HCT116 (cell line): ENCODE data around the gene ITPR2. TPM values are rescaled to one million over a fixed set of nuclear protein-coding genes. Genes with fewer than 3 reads are reported as not detected.

Source experiments
- ATAC-seq: fragments of 200-7000 bp; cut with Tn5 transposase; 2 replicates; pipeline ENCODE4 v1.9.1; 2020; ENCODE audit warnings: mild to moderate bottlenecking, moderate library complexity
- BruUV-seq: library from RNA; stranded (reverse); fragments of 400-500 nt; replicated peaks from 2 replicates; lab custom pipeline; 2021; lab: Mats Ljungman, UMichigan
- CTCF ChIA-PET: fragments of 300-600 bp; sonication (Branson Sonifier 250); formaldehyde crosslinking; loops from one replicate; lab custom pipeline; 2021; ENCODE audit warnings: antibody characterized with exemption; lab: Charles Lee
- POLR2A ChIA-PET: fragments of 300-600, 350-600 bp; sonication (Branson Sonifier 250); formaldehyde crosslinking; loops from one replicate; lab custom pipeline; 2021; ENCODE audit warnings: antibody characterized with exemption; lab: Charles Lee
- RAD21 ChIA-PET, 2 experiments: fragments of 300-600 bp; sonication (Branson Sonifier 250); formaldehyde crosslinking; loops; one replicate each; lab custom pipeline; 2023; ENCODE audit warnings: low total read pairs in 2 of 2; ENCODE audit not compliant: uncharacterized antibody in 2 of 2, unreplicated experiment in 2 of 2, low non-redundant PET in 1 of 2; lab: Charles Lee
- DNase-seq: peaks from one replicate; pipeline ENCODE4 v3.0.0-alpha.2; 2010; ENCODE audit warnings: low read depth, low spot score
- H2AFZ ChIP-seq: fragments of 200-600 bp; shearing (Covaris generic), sonication (generic); 2 replicates; pipeline ENCODE4 v1.6.1; 2017; ENCODE audit warnings: low read depth, mixed run types, mixed read lengths, antibody characterized with exemption, low read length; ENCODE audit not compliant: poor library complexity, severe bottlenecking
- H3K27ac ChIP-seq: 2 replicates; pipeline ENCODE4 v1.5.1; 2012; ENCODE audit warnings: low read depth, low read length
- H3K27me3 ChIP-seq: fragments of 200-600 bp; sonication (generic); 2 replicates; pipeline ENCODE4 v1.6.1; 2016; ENCODE audit warnings: mixed run types, low read length, mixed read lengths; ENCODE audit not compliant: insufficient read depth
- H3K36me3 ChIP-seq, 2 experiments: fragments of 200-500 bp in 1 of 2; fragments of 200-600 bp in 1 of 2; sonication (Bioruptor generic) in 1 of 2; sonication (generic) in 1 of 2; 2 replicates each; pipeline versions ENCODE4 v1.5.1 to v1.6.1; 2014 to 2016; ENCODE audit warnings: low read length in 2 of 2, inconsistent platforms in 1 of 2, mixed read lengths in 1 of 2, mixed run types in 1 of 2; ENCODE audit not compliant: insufficient read depth in 2 of 2, control insufficient read depth in 1 of 2
- H3K4me1 ChIP-seq, 2 experiments: fragments of 200-600 bp in 1 of 2; sonication (generic) in 1 of 2; 2 replicates each; pipeline versions ENCODE4 v1.5.1 to v1.6.1; 2012 to 2017; ENCODE audit warnings: low read length in 2 of 2, inconsistent platforms in 1 of 2, mild to moderate bottlenecking in 1 of 2, mixed read lengths in 1 of 2, mixed run types in 1 of 2, moderate library complexity in 1 of 2; ENCODE audit not compliant: insufficient read depth in 2 of 2, control insufficient read depth in 1 of 2
- H3K4me2 ChIP-seq: fragments of 200-600 bp; sonication (generic); 2 replicates; pipeline ENCODE4 v1.6.1; 2017; ENCODE audit warnings: mixed run types, low read length, mixed read lengths
- H3K4me3 ChIP-seq, 2 experiments: fragments of 200-600 bp in 1 of 2; sonication (generic) in 1 of 2; replicated peaks in 1 of 2; 2 replicates each; pipeline ENCODE4 v1.5.1; 2011 to 2016; ENCODE audit warnings: low read length in 2 of 2, control low read depth in 1 of 2, low read depth in 1 of 2, mild to moderate bottlenecking in 1 of 2, mixed read lengths in 1 of 2, mixed run types in 1 of 2
- H3K79me2 ChIP-seq: fragments of 200-600 bp; sonication (generic); 2 replicates; pipeline ENCODE4 v1.6.1; 2017; ENCODE audit warnings: mild to moderate bottlenecking, mixed run types, low read length, moderate library complexity, mixed read lengths; ENCODE audit not compliant: insufficient read depth
- H3K9ac ChIP-seq: fragments of 200-600 bp; sonication (generic); 2 replicates; pipeline ENCODE4 v1.6.1; 2016; ENCODE audit warnings: low read length, mixed read lengths
- H3K9me2 ChIP-seq: fragments of 200-600 bp; sonication (generic), shearing (Covaris generic); 2 replicates; pipeline ENCODE4 v1.6.1; 2017; ENCODE audit warnings: mixed run types, mild to moderate bottlenecking, moderate library complexity; ENCODE audit not compliant: insufficient read depth
- H3K9me3 ChIP-seq, 2 experiments: fragments of 200-500 bp in 1 of 2; fragments of 200-600 bp in 1 of 2; sonication (Bioruptor generic) in 1 of 2; sonication (generic) in 1 of 2; 2 replicates each; pipeline ENCODE4 v1.6.1; 2014 to 2017; ENCODE audit warnings: low read length in 2 of 2, mixed read lengths in 2 of 2, inconsistent platforms in 1 of 2, low read depth in 1 of 2, mild to moderate bottlenecking in 1 of 2, mixed run types in 1 of 2, moderate library complexity in 1 of 2; ENCODE audit not compliant: control insufficient read depth in 1 of 2, insufficient read depth in 1 of 2
- H4K20me1 ChIP-seq: fragments of 200-600 bp; sonication (generic), shearing (Covaris generic); 2 replicates; pipeline ENCODE4 v1.6.1; 2017; ENCODE audit warnings: mixed run types, mild to moderate bottlenecking, moderate library complexity; ENCODE audit not compliant: insufficient read depth
- ATF3 ChIP-seq: IDR thresholded peaks from 2 replicates; pipeline ENCODE4 v1.6.1; 2012
- CEBPB ChIP-seq: IDR thresholded peaks from 2 replicates; pipeline ENCODE4 v1.6.1; 2012; ENCODE audit warnings: low read depth
- CTCF ChIP-seq, 3 experiments: fragments of 200-600 bp in 1 of 3; sonication (generic) in 1 of 3; IDR thresholded peaks in 2 of 3; conservative IDR thresholded peaks in 1 of 3; 2 replicates each; pipeline ENCODE4 v1.5.1; 2012 to 2017; ENCODE audit warnings: low read depth in 2 of 3, low read length in 2 of 3, antibody characterized with exemption in 1 of 3, borderline replicate concordance in 1 of 3, control low read depth in 1 of 3, mild to moderate bottlenecking in 1 of 3, mixed read lengths in 1 of 3, mixed run types in 1 of 3, moderate library complexity in 1 of 3; ENCODE audit not compliant: insufficient read depth in 1 of 3
- ELF1 ChIP-seq: IDR thresholded peaks from 2 replicates; pipeline ENCODE4 v1.6.1; 2012; ENCODE audit warnings: low read depth, borderline replicate concordance
- EZH2 ChIP-seq: fragments of 200-600 bp; sonication (generic); IDR thresholded peaks from 2 replicates; pipeline ENCODE4 v1.6.1; 2017; ENCODE audit warnings: antibody characterized with exemption, mixed run types
- EZH2phosphoT487 ChIP-seq: fragments of 200-600 bp; IDR thresholded peaks from 2 replicates; pipeline ENCODE4 v1.6.1; 2018; ENCODE audit warnings: antibody characterized with exemption, borderline replicate concordance
- FOSL1 ChIP-seq: IDR thresholded peaks from 2 replicates; pipeline ENCODE4 v1.6.1; 2012; ENCODE audit warnings: low read depth
- JUND ChIP-seq: IDR thresholded peaks from 2 replicates; pipeline ENCODE4 v1.6.1; 2012
- POLR2AphosphoS5 ChIP-seq: IDR thresholded peaks from 2 replicates; pipeline ENCODE4 v1.6.1; 2011; ENCODE audit warnings: mild to moderate bottlenecking, low read depth, low read length, moderate library complexity
- RAD21 ChIP-seq: IDR thresholded peaks from 2 replicates; pipeline ENCODE4 v1.6.1; 2012; ENCODE audit warnings: low read depth, mild to moderate bottlenecking
- REST ChIP-seq: IDR thresholded peaks from 2 replicates; pipeline ENCODE4 v1.6.1; 2012; ENCODE audit warnings: low read depth
- SIN3A ChIP-seq: IDR thresholded peaks from 2 replicates; pipeline ENCODE4 v1.6.1; 2012; ENCODE audit warnings: low read depth
- SRF ChIP-seq: IDR thresholded peaks from 2 replicates; pipeline ENCODE4 v1.6.1; 2012; ENCODE audit warnings: low read depth
- TCF7L2 ChIP-seq: IDR thresholded peaks from 2 replicates; pipeline ENCODE4 v1.7.0; 2011; ENCODE audit warnings: borderline replicate concordance, inconsistent platforms; ENCODE audit not compliant: insufficient read depth, insufficient read length; ENCODE audit errors: extremely low read depth
- YY1 ChIP-seq: IDR thresholded peaks from 2 replicates; pipeline ENCODE4 v1.6.1; 2011; ENCODE audit warnings: low read length, low read depth, moderate library complexity, mild to moderate bottlenecking; ENCODE audit not compliant: insufficient replicate concordance; ENCODE audit errors: extremely low read depth
- ZFX ChIP-seq: fragments of 450-650 bp; IDR thresholded peaks from 2 replicates; pipeline ENCODE4 v1.6.1; 2017
- ZNF274 ChIP-seq: fragments of 200-500 bp; sonication (Bioruptor generic); IDR thresholded peaks from 2 replicates; pipeline ENCODE4 v1.6.1; 2014; ENCODE audit warnings: mild to moderate bottlenecking, low read depth, low read length, inconsistent platforms
- intact Hi-C: fragments of 100-400 bp; cut with micrococcal nuclease; formaldehyde crosslinking; loops from 2 replicates; pipeline ENCODE4 v1.10.0; 2022
- total RNA-seq: library from RNA; stranded (reverse); gene quantifications from one replicate; pipeline ENCODE4 v1.2.1, GENCODE V29; 2021; ENCODE audit not compliant: unreplicated experiment

Gene ITPR2
- total RNA-seq, 1 experiment from 2014 or later: 6.5 TPM

GRCh38 chr12:26647088-26647487 is 185.9 kb downstream of the ITPR2 start:
- Histone ChIP-seq H3K4me1 (no peaks in the 10 kb centered on the region), H3K36me3 (no peaks in the 10 kb centered on the region), H3K27me3 (no peaks in the 10 kb centered on the region), H3K27ac (no peak overlapping the region), H3K9me2 (no peaks in the 10 kb centered on the region), H3K4me3 (no peak overlapping the region), H3K79me2 (no peaks in the 10 kb centered on the region), H3K9ac (no peak overlapping the region), H3K9me3 (no peaks in the 10 kb centered on the region), H4K20me1 (no peaks in the 10 kb centered on the region), H3K4me2 (no peak overlapping the region), H2AFZ (no peak overlapping the region)
- ChIA-PET RAD21 (no interaction called here), POLR2A (no interaction called here), CTCF (no interaction called here)
- no TSS peak for BruUV-seq
- ATAC-seq: no peak
- intact Hi-C loops: no loop called here
- TF ChIP-seq ZNF274 (no peak), YY1 (no peak), SIN3A (no peak)
- DNase-seq: no peak

DNA sequence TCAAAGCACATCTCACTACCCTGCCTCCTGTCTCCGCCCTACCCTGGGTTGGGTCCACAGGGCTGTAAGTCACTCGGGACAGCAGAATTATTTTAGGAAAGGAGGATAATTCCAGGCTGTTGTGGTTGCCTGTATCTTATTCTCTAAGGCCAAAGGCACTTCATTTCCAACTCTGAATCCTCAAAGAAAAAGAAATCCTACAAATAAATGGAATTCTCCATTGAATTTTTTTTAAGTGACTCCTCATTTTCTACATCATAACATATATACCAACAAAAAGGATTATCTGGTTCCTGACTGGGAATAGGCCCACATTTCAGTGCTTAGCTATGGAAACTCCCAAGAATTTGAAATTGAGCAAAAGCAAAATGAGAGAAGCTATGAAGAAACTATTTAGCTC is 186.4 kb downstream of the ITPR2 start:
- Histone ChIP-seq H2AFZ (no peak overlapping the region), H3K27me3 (no peaks in the 10 kb centered on the region), H3K4me3 (no peak overlapping the region), H3K36me3 (no peaks in the 10 kb centered on the region), H4K20me1 (no peaks in the 10 kb centered on the region), H3K9me3 (no peaks in the 10 kb centered on the region), H3K4me1 (no peaks in the 10 kb centered on the region), H3K4me2 (no peak overlapping the region), H3K9me2 (no peaks in the 10 kb centered on the region), H3K79me2 (no peaks in the 10 kb centered on the region), H3K9ac (no peak overlapping the region), H3K27ac (no peak overlapping the region)
- ChIA-PET POLR2A (no interaction called here), RAD21 (no interaction called here), CTCF (no interaction called here)
- no TSS peak for BruUV-seq
- intact Hi-C loops: no loop called here
- no peak for DNase-seq
- ATAC-seq: no peak
- TF ChIP-seq FOSL1 (no peak), ELF1 (no peak), EZH2 (no peak), REST (no peak), RAD21 (no peak), POLR2AphosphoS5 (no peak), TCF7L2 (no peak), YY1 (no peak), EZH2phosphoT487 (no peak), ZNF274 (no peak), CTCF (IDR thresholded peaks at IDR 0.05 in 2 of 3, conservative IDR thresholded peaks at IDR 0.05 in 1 of 3; ENCODE audit: borderline replicate concordance in 1 of 3, insufficient read depth in 1 of 3, low read depth in 2 of 3, low read length in 2 of 3) (no peak), SRF (no peak), CEBPB (no peak), ZFX (no peak), ATF3 (no peak), JUND (no peak)
